Nephron progenitor cell (in vitro differentiated cells): ENCODE data around the gene TMEM121B.

Experiments
- DNase-seq: peaks from one replicate; pipeline ENCODE4 v3.0.0; 2021
- H3K27ac Mint-ChIP-seq: 2 replicates; pipeline ENCODE4 v1.8.0; 2021; ENCODE audit warnings: mild to moderate bottlenecking, moderate library complexity, mixed read lengths
- H3K27me3 Mint-ChIP-seq: 2 replicates; pipeline ENCODE4 v1.8.0; 2021; ENCODE audit warnings: mild to moderate bottlenecking, low read depth, mixed read lengths; ENCODE audit not compliant: poor library complexity
- H3K36me3 Mint-ChIP-seq: 2 replicates; pipeline ENCODE4 v1.8.0; 2021; ENCODE audit warnings: low read depth, mixed read lengths
- H3K4me1 Mint-ChIP-seq: 2 replicates; pipeline ENCODE4 v1.8.0; 2021; ENCODE audit warnings: mixed read lengths
- H3K4me3 Mint-ChIP-seq: 2 replicates; pipeline ENCODE4 v1.8.0; 2021; ENCODE audit warnings: mild to moderate bottlenecking, moderate library complexity, mixed read lengths
- H3K9me3 Mint-ChIP-seq: 2 replicates; pipeline ENCODE4 v1.8.0; 2021; ENCODE audit warnings: mild to moderate bottlenecking, moderate library complexity, mixed read lengths
- CTCF ChIP-seq: fragments of 200-600 bp; sonication (generic); IDR thresholded peaks from 2 replicates; pipeline ENCODE4 v1.5.0; 2021; ENCODE audit warnings: antibody characterized with exemption

TMEM121B gene

GRCh38 chr22:17104336-17104935, 16.7 kb downstream of the TMEM121B start:
- TF ChIP-seq CTCF: no peak
- Mint-ChIP-seq H3K27ac (no peak overlapping the region), H3K9me3 (no peaks in the 10 kb centered on the region), H3K4me1 (peaks cover 15% of the 10 kb centered on the region), H3K4me3 (no peak overlapping the region), H3K27me3 (peaks cover 2% of the 10 kb centered on the region), H3K36me3 (no peaks in the 10 kb centered on the region)
- DNase-seq: no peak

DNA sequence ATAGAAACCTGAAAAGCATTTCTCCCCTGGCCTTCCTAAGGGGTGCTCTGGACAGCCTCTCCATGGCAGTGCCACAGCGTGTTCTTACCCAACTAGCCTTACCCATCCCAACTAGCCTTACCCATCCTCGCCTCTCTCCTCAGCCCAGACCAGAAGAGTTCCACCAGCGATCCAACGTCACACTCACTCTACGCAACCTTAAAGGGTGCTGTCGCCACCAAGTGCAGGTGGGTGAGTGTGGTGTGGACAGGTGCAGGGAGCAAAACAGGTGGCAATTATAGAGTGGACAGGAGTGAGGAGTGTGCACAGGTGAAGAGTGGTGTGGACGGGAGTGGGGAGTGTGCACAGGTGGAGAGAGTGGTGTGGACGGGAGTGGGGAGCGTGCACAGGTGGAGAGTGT, 17.8 kb downstream of the TMEM121B start:
- Mint-ChIP-seq H3K9me3 (no peaks in the 10 kb centered on the region), H3K4me3 (no peak overlapping the region), H3K27ac (no peak overlapping the region), H3K36me3 (no peaks in the 10 kb centered on the region), H3K4me1 (peaks cover 15% of the 10 kb centered on the region), H3K27me3 (peaks cover 2% of the 10 kb centered on the region)
- no peak for DNase-seq
- no peak for TF ChIP-seq CTCF

- peaks cover 14% of the 10 kb centered on the region for H3K4me1 Mint-ChIP-seq
- H3K27me3 Mint-ChIP-seq: peaks cover 2% of the 10 kb centered on the region
- H3K36me3 Mint-ChIP-seq: no peaks in the 10 kb centered on the region
- no peaks in the 10 kb centered on the region for H3K9me3 Mint-ChIP-seq
- no peak overlapping the region for H3K4me3 Mint-ChIP-seq
- H3K27ac Mint-ChIP-seq: no peak overlapping the region
- DNase-seq: no peak
- TF ChIP-seq CTCF: no peak
Observed at GRCh38 chr22:17102297-17102667, 18.9 kb downstream of the TMEM121B start.

- Mint-ChIP-seq H3K36me3 (no peaks in the 10 kb centered on the region), H3K4me1 (peaks cover 8% of the 10 kb centered on the region), H3K9me3 (no peaks in the 10 kb centered on the region), H3K27ac (no peak overlapping the region), H3K4me3 (no peak overlapping the region), H3K27me3 (peaks cover 2% of the 10 kb centered on the region)
- no peak for TF ChIP-seq CTCF
- DNase-seq: no peak
Observed at GRCh38 chr22:17101475-17102296, 19.5 kb downstream of the TMEM121B start.

DNA sequence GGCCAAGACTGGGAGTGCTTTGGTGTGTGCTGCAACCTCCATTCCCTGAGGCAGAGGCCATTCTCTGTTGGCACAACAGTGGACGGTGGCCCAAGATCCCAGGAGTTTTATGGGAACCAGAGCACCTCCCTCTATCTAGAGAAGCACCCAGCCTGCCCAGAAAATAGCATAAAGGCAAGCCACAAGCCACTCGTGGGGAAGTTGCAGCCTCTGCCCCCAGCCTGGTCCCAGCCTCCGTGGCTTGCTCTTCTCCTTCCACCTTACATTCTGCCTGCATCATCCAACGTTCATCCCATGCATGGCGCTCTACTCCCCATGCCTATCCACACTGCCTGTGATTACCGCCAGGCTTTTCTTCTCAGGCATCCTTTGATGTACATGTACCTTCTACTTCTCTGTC, 20.5 kb downstream of the TMEM121B start:
- Mint-ChIP-seq H3K4me1 (no peaks in the 10 kb centered on the region), H3K27me3 (peaks cover 2% of the 10 kb centered on the region), H3K36me3 (no peaks in the 10 kb centered on the region), H3K27ac (peak overlapping the region; percentile 15), H3K4me3 (no peak overlapping the region), H3K9me3 (no peaks in the 10 kb centered on the region)
- TF ChIP-seq CTCF: no peak
- no peak for DNase-seq

DNA sequence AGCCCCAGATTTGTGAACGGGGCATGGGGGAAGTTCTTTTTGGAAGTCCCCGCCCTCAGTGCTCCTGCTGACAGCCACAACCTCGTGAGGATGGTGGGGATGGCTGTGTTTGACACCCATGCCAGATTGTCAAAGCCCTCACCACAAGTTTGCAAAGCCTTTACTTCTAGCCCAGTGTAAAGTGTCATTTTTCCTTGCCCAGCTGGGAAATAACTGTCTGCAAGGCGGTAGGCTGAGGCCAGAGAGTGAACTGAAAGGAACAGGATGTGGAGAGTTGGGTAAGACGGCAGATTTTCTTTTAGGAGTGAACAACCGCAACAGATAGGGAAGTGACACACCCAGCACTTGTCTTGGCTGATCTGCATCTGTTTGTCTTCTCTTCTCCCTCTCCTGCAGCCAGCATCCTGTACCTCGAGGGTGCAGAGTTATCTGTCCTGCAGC, 22.8 kb downstream of the TMEM121B start:
- no peaks in the 10 kb centered on the region for H3K9me3 Mint-ChIP-seq

More for the DNA sequence above, 22.8 kb downstream of the TMEM121B start:
- no peak for DNase-seq
- Mint-ChIP-seq H3K4me3 (no peak overlapping the region), H3K36me3 (no peaks in the 10 kb centered on the region), H3K27ac (no peak overlapping the region), H3K4me1 (no peaks in the 10 kb centered on the region), H3K27me3 (no peaks in the 10 kb centered on the region)
- TF ChIP-seq CTCF: no peak
